HepG2 (cell line): Measurements from ENCODE around the gene NPPC. TPM values are rescaled to one million over a fixed set of nuclear protein-coding genes. Genes with fewer than 3 reads are reported as not detected.

Source experiments
- ATAC-seq: fragments of 200-7000 bp; cut with Tn5 transposase; 3 replicates; pipeline ENCODE4 v1.9.1; 2020; ENCODE audit warnings: mild to moderate bottlenecking, moderate library complexity
- BruUV-seq: library from RNA; stranded (reverse); fragments of 400-500 nt; replicated peaks from 2 replicates; lab custom pipeline; 2021; lab: Mats Ljungman, UMichigan
- CTCF ChIA-PET: fragments of 300-600 bp; formaldehyde crosslinking; extraction: SDS; loops from one replicate; lab custom pipeline; 2021; ENCODE audit warnings: low total read pairs, inconsistent platforms, low intra/inter-chr PET ratio; lab: Yijun Ruan, JAX
- POLR2A ChIA-PET: fragments of 350-600 bp; sonication (Branson Sonifier 250); formaldehyde crosslinking; loops from one replicate; lab custom pipeline; 2020; ENCODE audit warnings: antibody characterized with exemption, inconsistent platforms; lab: Yijun Ruan, JAX
- DNase-seq: peaks from one replicate; pipeline ENCODE4 v3.0.0-alpha.2; 2015; ENCODE audit warnings: low spot score
- FAIRE-seq: peaks from 3 replicates; lab custom pipeline; 2011; peaks lifted over from hg19 to GRCh38; lab: Jason Lieb, UNC
- H2AFZ ChIP-seq: one replicate; pipeline ENCODE4 v1.6.1; 2011; ENCODE audit warnings: low read length, inconsistent platforms
- H3K27ac ChIP-seq: fragments of 300-600 bp; 3 replicates; pipeline ENCODE4 v1.8.0; 2011; ENCODE audit warnings: mixed run types, mild to moderate bottlenecking, mixed read lengths, low read length, inconsistent platforms; ENCODE audit not compliant: insufficient read depth; ENCODE audit errors: extremely low read length
- H3K27me3 ChIP-seq, 2 experiments: fragments of 200-600 bp in 1 of 2; 2 replicates in 1 of 2; 3 replicates in 1 of 2; pipeline versions ENCODE4 v1.6.0 to v1.8.0; 2011; ENCODE audit warnings: low read length in 2 of 2, mild to moderate bottlenecking in 2 of 2, moderate library complexity in 2 of 2, inconsistent platforms in 1 of 2; ENCODE audit not compliant: insufficient read depth in 2 of 2, control insufficient read depth in 1 of 2
- H3K36me3 ChIP-seq, 2 experiments: fragments of 200-600 bp in 1 of 2; replicated peaks in 1 of 2; 2 replicates in 1 of 2; 3 replicates in 1 of 2; pipeline versions ENCODE4 v1.5.1 to v1.8.0; 2011; ENCODE audit warnings: low read length in 2 of 2, inconsistent platforms in 1 of 2; ENCODE audit not compliant: insufficient read depth in 2 of 2, control insufficient read depth in 1 of 2
- H3K4me1 ChIP-seq: 2 replicates; pipeline ENCODE4 v1.5.1; 2012; ENCODE audit warnings: low read length, inconsistent platforms; ENCODE audit not compliant: insufficient read depth
- H3K4me2 ChIP-seq: 2 replicates; pipeline ENCODE4 v1.6.0; 2011; ENCODE audit warnings: low read depth, low read length, inconsistent platforms
- H3K4me3 ChIP-seq, 3 experiments: fragments of 200-600 bp in 1 of 3; sonication (generic), shearing (Covaris generic) in 1 of 3; replicated peaks in 1 of 3; 2 replicates each; pipeline ENCODE4 v1.5.1; 2011 to 2016; ENCODE audit warnings: low read length in 3 of 3, inconsistent platforms in 2 of 3, low read depth in 2 of 3, mild to moderate bottlenecking in 2 of 3, control low read depth in 1 of 3, mixed read lengths in 1 of 3; ENCODE audit not compliant: insufficient read depth in 1 of 3
- H3K79me2 ChIP-seq: one replicate; pipeline ENCODE4 v1.6.1; 2011; ENCODE audit warnings: low read length, inconsistent platforms; ENCODE audit not compliant: insufficient read depth
- H3K9ac ChIP-seq: 2 replicates; pipeline ENCODE4 v1.6.0; 2011; ENCODE audit warnings: mild to moderate bottlenecking, low read depth, low read length, inconsistent platforms; ENCODE audit not compliant: insufficient read depth
- H3K9me3 ChIP-seq: 2 replicates; pipeline ENCODE4 v1.5.1; 2012; ENCODE audit warnings: mild to moderate bottlenecking, low read length
- H4K20me1 ChIP-seq: 2 replicates; pipeline ENCODE4 v1.6.0; 2011; ENCODE audit warnings: inconsistent platforms, mild to moderate bottlenecking, low read length, moderate library complexity; ENCODE audit not compliant: insufficient read depth
- ARNT2 ChIP-seq: sonication (generic); formaldehyde crosslinking; IDR thresholded peaks from 2 replicates; pipeline ENCODE4 v1.8.0; 2022; ENCODE audit warnings: mild to moderate bottlenecking, low read depth, missing genetic modification reagents, moderate library complexity
- GATAD2A ChIP-seq: IDR thresholded peaks from 2 replicates; pipeline ENCODE4 v1.6.1; 2016
- HNF4G ChIP-seq, 2 experiments: sonication (generic) in 1 of 2; formaldehyde crosslinking in 1 of 2; IDR thresholded peaks; 2 replicates each; pipeline versions ENCODE4 v1.4.0 to v1.6.1; 2011 to 2020; ENCODE audit warnings: borderline replicate concordance in 2 of 2, low read depth in 2 of 2, mild to moderate bottlenecking in 2 of 2, low read length in 1 of 2, missing genetic modification reagents in 1 of 2, moderate library complexity in 1 of 2
- MAFF ChIP-seq: IDR thresholded peaks from 2 replicates; pipeline ENCODE4 v1.6.1; 2011; ENCODE audit warnings: low read depth, low read length, improper control_type of control experiment
- MBD4 ChIP-seq: IDR thresholded peaks from 2 replicates; pipeline ENCODE4 v1.6.1; 2012; ENCODE audit warnings: low read length, inconsistent platforms, borderline replicate concordance
- TCF7 ChIP-seq: sonication (generic); IDR thresholded peaks from 2 replicates; pipeline ENCODE4 v1.6.1; 2016; ENCODE audit warnings: antibody characterized with exemption, low read depth
- TFDP2 ChIP-seq: sonication (generic); formaldehyde crosslinking; IDR thresholded peaks from 2 replicates; pipeline ENCODE4 v1.4.0; 2020; ENCODE audit warnings: missing genetic modification reagents
- YEATS2 ChIP-seq: sonication (generic); formaldehyde crosslinking; IDR thresholded peaks from 2 replicates; pipeline ENCODE4 v1.4.0; 2020; ENCODE audit warnings: missing genetic modification reagents, borderline replicate concordance
- YEATS4 ChIP-seq: sonication (generic); formaldehyde crosslinking; IDR thresholded peaks from 2 replicates; pipeline ENCODE4 v1.4.0; 2020; ENCODE audit warnings: missing genetic modification reagents, borderline replicate concordance
- ZFX ChIP-seq: sonication (generic); formaldehyde crosslinking; IDR thresholded peaks from 2 replicates; pipeline ENCODE4 v1.4.0; 2020; ENCODE audit warnings: mild to moderate bottlenecking, low read depth, missing genetic modification reagents, moderate library complexity
- ZMYM4 ChIP-seq: sonication (generic); formaldehyde crosslinking; IDR thresholded peaks from 2 replicates; pipeline ENCODE4 v1.8.1; 2023; ENCODE audit warnings: mild to moderate bottlenecking, missing genetic modification reagents
- ZNF644 ChIP-seq: IDR thresholded peaks from 2 replicates; pipeline ENCODE4 v1.6.1; 2016; ENCODE audit warnings: low read depth
- ZNF768 ChIP-seq: sonication (generic); formaldehyde crosslinking; IDR thresholded peaks from 2 replicates; pipeline ENCODE4 v1.4.0; 2020; ENCODE audit warnings: missing genetic modification reagents
- ZSCAN29 ChIP-seq: sonication (generic); formaldehyde crosslinking; conservative IDR thresholded peaks from 2 replicates; pipeline ENCODE4 v1.4.0; 2020; ENCODE audit warnings: mild to moderate bottlenecking, missing genetic modification reagents
- WGBS: methylation state at CpG from one replicate; pipeline ENCODE4 v1.1.6; 2017; ENCODE audit warnings: low lambda C conversion rate; 5-methylcytosine and 5-hydroxymethylcytosine counted together
- in situ Hi-C: cut with HindIII; loops from 2 replicates; pipeline ENCODE4 v1.10.0; 2017; ENCODE audit warnings: low pct_unique_long_range_greater_than_20kb; ENCODE audit not compliant: extremely low pct_ligation_motif_present
- intact Hi-C: fragments of 100-400 bp; cut with micrococcal nuclease; formaldehyde crosslinking; loops from one replicate; pipeline ENCODE4 v1.10.0; 2022; ENCODE audit not compliant: unreplicated experiment
- polyA plus RNA-seq, 8 experiments: library from polyadenylated mRNA; depleted of rRNA in 3 of 8; stranded (reverse) in 7 of 8; unstranded in 1 of 8; fragments of >200 nt; fragmentation: Illumina TruSeq in 4 of 8; extraction: Trizol in 4 of 8; gene quantifications; 2 replicates each; pipeline versions ENCODE4 v1.2.1 to v1.2.3, GENCODE V29; 2011 to 2016; ENCODE audit warnings: low read depth in 4 of 8, missing spikeins in 1 of 8, mixed read lengths in 1 of 8; ENCODE audit not compliant: insufficient read depth in 1 of 8
- total RNA-seq, 5 experiments: library from RNA; depleted of rRNA; stranded (reverse); fragments of >200 nt; fragmentation: Illumina TruSeq; extraction: Trizol; gene quantifications; 2 replicates each; pipeline ENCODE4 v1.2.3, GENCODE V29; 2016; ENCODE audit warnings: low read depth in 1 of 5
- TF ChIP-seq, protein P1 (sequence below): sonication (generic); formaldehyde crosslinking; IDR thresholded peaks from 2 replicates; pipeline ENCODE4 v1.8.0; 2022; ENCODE audit warnings: missing genetic modification reagents, mild to moderate bottlenecking, borderline replicate concordance
- TF ChIP-seq, protein P2 (sequence below): sonication (generic); formaldehyde crosslinking; IDR thresholded peaks from 2 replicates; pipeline ENCODE4 v1.5.0; 2020; ENCODE audit warnings: mild to moderate bottlenecking, missing genetic modification reagents
- TF ChIP-seq, protein P3 (sequence below): sonication (generic); formaldehyde crosslinking; IDR thresholded peaks from 2 replicates; pipeline ENCODE4 v1.5.0; 2020; ENCODE audit warnings: missing genetic modification reagents

Gene NPPC
- total and polyA plus RNA-seq, 2 of the 13 experiments (the other 11 are each of a cell fraction or from before 2014, with no cell fraction given), result 0.11 TPM; not detected in 1

- intact Hi-C loops (no loop called here), in situ Hi-C loops (no loop called here)
- FAIRE-seq (peak; percentile 39), ATAC-seq (peak; percentile 76), DNase-seq (peak; percentile 52)
- no peaks in the 10 kb centered on the region for H3K9me3 ChIP-seq
- H2AFZ ChIP-seq, result peak overlapping the region; percentile 74
- peak overlapping the region; percentile 75 for H3K4me2 ChIP-seq
- 12% methylated on average over 7 of the region's 8 CpGs for WGBS
- H3K4me1 ChIP-seq, result peaks cover 27% of the 10 kb centered on the region
- H4K20me1 ChIP-seq, result no peaks in the 10 kb centered on the region
- peaks cover 5 to 47% of the 10 kb centered on the region in 2 experiments; a peak in 4 of 5 replicates for H3K27me3 ChIP-seq
- no TSS peak for BruUV-seq
- CTCF ChIA-PET, result interaction anchor here (1.4 kb wide), 1 partner anchor 9 kb away, joined by 4 read pairs; no protein-coding TSS in a partner anchor
- H3K27ac ChIP-seq, result no peak overlapping the region
- no peaks in the 10 kb centered on the region for H3K36me3 ChIP-seq
- peak overlapping the region; percentile 29 for H3K9ac ChIP-seq
- H3K4me3 ChIP-seq, result peak overlapping the region; percentile 15 to 57 (median 41); a peak in 5 of 6 replicates
- no peaks in the 10 kb centered on the region for H3K79me2 ChIP-seq
- POLR2A ChIA-PET, result interaction anchor here (0.9 to 1.3 kb wide), 3 partner anchors 9 to 27 kb away, joined by 3 to 4 read pairs (median 3); partner anchors contain the start of genes DIS3L2 and NPPC
- TF ChIP-seq, protein P1, sequence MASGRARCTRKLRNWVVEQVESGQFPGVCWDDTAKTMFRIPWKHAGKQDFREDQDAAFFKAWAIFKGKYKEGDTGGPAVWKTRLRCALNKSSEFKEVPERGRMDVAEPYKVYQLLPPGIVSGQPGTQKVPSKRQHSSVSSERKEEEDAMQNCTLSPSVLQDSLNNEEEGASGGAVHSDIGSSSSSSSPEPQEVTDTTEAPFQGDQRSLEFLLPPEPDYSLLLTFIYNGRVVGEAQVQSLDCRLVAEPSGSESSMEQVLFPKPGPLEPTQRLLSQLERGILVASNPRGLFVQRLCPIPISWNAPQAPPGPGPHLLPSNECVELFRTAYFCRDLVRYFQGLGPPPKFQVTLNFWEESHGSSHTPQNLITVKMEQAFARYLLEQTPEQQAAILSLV (CRISPR knock-in tag), result 0 out of 2 replicates have a peak, but pooled peaks have one; percentile 6
- TF ChIP-seq TCF7 (no peak), ZNF644 (CRISPR knock-in tag) (no peak), ZNF768 (CRISPR knock-in tag) (0 out of 2 replicates have a peak, but pooled peaks have one; percentile 15), ARNT2 (no peak), YEATS2 (CRISPR knock-in tag) (0 out of 2 replicates have a peak, but pooled peaks have one; percentile 23), MAFF (no peak), ZFX (CRISPR knock-in tag) (0 out of 2 replicates have a peak, but pooled peaks have one; percentile 34), HNF4G (IDR thresholded peaks at IDR 0.05; ENCODE audit: borderline replicate concordance, low read depth, low read length) (no peak), HNF4G (CRISPR knock-in tag; IDR thresholded peaks at IDR 0.05; ENCODE audit: borderline replicate concordance, low read depth) (no peak), YEATS4 (0 out of 2 replicates have a peak, but pooled peaks have one; percentile 20), ZSCAN29 (CRISPR knock-in tag) (no peak), MBD4 (no peak), GATAD2A (0 out of 2 replicates have a peak, but pooled peaks have one; percentile 15), TFDP2 (0 out of 2 replicates have a peak, but pooled peaks have one; percentile 20), ZMYM4 (peak; percentile 11; the same call in 1 of the 2 replicates)
- TF ChIP-seq, protein P2, sequence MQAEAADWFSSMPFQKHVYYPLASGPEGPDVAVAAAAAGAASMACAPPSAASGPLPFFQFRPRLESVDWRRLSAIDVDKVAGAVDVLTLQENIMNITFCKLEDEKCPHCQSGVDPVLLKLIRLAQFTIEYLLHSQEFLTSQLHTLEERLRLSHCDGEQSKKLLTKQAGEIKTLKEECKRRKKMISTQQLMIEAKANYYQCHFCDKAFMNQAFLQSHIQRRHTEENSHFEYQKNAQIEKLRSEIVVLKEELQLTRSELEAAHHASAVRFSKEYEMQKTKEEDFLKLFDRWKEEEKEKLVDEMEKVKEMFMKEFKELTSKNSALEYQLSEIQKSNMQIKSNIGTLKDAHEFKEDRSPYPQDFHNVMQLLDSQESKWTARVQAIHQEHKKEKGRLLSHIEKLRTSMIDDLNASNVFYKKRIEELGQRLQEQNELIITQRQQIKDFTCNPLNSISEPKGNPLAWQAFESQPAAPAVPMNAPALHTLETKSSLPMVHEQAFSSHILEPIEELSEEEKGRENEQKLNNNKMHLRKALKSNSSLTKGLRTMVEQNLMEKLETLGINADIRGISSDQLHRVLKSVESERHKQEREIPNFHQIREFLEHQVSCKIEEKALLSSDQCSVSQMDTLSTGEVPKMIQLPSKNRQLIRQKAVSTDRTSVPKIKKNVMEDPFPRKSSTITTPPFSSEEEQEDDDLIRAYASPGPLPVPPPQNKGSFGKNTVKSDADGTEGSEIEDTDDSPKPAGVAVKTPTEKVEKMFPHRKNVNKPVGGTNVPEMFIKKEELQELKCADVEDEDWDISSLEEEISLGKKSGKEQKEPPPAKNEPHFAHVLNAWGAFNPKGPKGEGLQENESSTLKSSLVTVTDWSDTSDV (CRISPR knock-in tag), result 0 out of 2 replicates have a peak, but pooled peaks have one; percentile 42
- TF ChIP-seq, protein P3, sequence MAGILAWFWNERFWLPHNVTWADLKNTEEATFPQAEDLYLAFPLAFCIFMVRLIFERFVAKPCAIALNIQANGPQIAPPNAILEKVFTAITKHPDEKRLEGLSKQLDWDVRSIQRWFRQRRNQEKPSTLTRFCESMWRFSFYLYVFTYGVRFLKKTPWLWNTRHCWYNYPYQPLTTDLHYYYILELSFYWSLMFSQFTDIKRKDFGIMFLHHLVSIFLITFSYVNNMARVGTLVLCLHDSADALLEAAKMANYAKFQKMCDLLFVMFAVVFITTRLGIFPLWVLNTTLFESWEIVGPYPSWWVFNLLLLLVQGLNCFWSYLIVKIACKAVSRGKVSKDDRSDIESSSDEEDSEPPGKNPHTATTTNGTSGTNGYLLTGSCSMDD (CRISPR knock-in tag), result no peak
Observed at GRCh38 chr2:231934441-231935206, 8.4 kb upstream of the NPPC start.
